Hepatocyte (in vitro differentiated cells): Measurements from ENCODE around the gene FUOM.

Source experiments
- CTCF ChIP-seq: fragments of 200-600 bp; sonication (generic); IDR thresholded peaks from 2 replicates; pipeline ENCODE4 v1.5.1; 2016; ENCODE audit warnings: antibody characterized with exemption, mild to moderate bottlenecking; ENCODE audit not compliant: poor library complexity
- EZH2 ChIP-seq: fragments of 200-600 bp; sonication (generic); IDR thresholded peaks from 2 replicates; pipeline ENCODE4 v1.6.1; 2016; ENCODE audit warnings: antibody characterized with exemption, mild to moderate bottlenecking, borderline replicate concordance

GRCh38 chr10:133403784-133404183 is 46.0 kb upstream of the FUOM start:
- TF ChIP-seq CTCF (no peak), EZH2 (no peak)
